GM21825 (cell line): ENCODE results near the gene C1QTNF2.

Experiments used
- ATAC-seq: cut with Tn5 transposase; IDR thresholded peaks from one replicate; pipeline ENCODE4 v1.9.1; 2021; ENCODE audit warnings: mild to moderate bottlenecking, moderate library complexity; ENCODE audit not compliant: unreplicated experiment

C1QTNF2 gene

DNA sequence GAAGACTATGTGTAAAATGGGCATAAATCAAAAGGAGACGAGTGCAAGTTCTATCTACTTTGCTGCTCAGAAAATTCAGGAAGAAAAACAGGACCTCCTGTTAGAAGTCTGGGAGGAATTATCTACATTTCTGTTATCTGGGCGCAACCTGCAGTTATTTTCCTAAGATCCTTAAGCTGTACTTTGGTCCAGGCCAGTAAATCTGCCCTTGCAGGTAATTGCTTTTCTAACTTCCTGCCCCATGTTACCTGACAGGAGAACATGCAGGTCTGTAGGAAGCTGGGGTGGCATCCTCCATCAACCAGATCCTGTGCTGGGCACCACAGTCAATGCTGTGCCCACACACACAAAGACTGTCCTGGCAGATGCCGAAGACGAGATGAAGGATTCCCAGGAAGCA is 63.7 kb downstream of the C1QTNF2 start:
- ATAC-seq, result no peak

DNA sequence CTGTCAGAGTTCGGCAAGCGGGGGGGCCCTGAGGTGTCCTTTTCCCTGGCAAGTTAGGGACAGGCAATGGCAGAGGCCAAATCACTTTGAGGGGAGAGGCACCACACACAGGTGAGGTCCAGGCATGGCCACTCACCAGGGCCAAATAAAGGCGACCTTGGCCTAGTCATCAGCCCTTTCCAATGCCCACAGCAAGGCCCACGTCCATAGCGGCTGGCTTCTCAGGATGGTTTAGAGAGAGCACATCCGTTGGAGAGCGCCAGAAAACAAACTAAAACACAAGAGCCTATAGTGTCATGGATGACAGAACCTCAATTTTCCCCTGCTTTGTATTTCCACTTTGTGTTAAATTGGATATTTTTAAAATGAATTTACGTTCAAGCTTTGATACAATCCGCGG is 65.1 kb downstream of the C1QTNF2 start:
- no peak for ATAC-seq

DNA sequence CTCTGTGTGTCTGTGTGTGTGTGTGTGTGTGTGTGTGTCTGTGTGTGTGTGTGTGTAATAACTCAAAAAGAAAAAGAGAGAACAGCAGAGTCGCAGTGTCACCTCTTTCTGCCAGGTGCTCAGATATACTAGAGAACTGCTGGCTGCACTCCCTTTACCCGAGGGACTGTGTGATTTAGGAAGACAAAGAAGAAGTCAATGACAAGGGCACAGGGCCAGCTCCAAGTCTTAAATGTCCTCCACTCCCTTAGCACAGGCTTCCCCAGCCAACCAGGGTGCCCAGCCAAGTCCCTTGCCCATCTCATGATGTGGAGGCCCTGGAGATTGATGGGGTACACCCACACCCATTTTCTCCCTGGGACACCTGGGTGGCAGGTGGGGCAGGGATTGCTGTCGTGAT is 66.7 kb downstream of the C1QTNF2 start:
- ATAC-seq, result no peak

DNA sequence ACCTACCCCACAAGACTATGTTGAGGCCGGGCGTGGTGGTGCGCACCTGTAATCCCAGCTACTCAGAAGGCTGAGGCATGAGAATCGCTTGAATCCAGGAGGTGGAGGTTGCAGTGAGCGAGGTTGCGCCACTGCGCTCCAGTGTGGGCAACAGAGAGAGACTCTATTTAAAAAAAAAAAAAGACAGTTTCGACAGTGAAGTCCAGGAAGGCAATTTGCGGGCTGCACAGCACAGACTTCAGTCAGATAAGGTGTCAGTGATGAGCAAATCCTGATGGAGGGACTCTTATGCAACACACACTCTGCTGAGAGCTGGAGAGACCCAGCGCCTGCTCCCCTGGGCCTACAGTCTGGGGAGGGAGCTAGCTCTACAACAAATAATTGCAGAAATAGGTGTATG is 72.2 kb downstream of the C1QTNF2 start:
- ATAC-seq, result no peak

DNA sequence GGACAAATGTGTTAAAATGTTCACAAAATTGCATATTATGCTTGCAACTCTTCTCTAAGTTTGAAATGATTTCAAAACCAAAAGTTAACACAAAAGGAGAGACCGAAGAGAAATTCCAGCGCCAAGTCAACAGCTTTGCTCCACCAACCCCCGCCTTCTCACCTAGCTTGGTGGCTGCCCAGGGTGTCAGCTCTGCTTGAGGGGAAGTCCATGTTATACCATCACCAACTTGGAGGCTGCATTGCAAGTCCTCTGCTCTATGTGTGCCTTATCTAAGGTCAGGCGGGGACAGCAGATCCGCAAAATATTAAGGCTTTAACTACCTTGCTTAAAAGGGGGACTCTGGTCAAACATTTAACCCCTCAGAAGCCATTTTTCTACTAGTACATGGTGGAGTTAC is 72.7 kb downstream of the C1QTNF2 start:
- no peak for ATAC-seq
